ENCODE data around the gene SH2D1A. TPM values are rescaled to one million over a fixed set of nuclear protein-coding genes. Genes with fewer than 3 reads are reported as not detected.

The SH2D1A gene
- total and polyA plus RNA-seq, 2 donors from 2014 or later: 2.7 TPM; not detected in 1

DNA sequence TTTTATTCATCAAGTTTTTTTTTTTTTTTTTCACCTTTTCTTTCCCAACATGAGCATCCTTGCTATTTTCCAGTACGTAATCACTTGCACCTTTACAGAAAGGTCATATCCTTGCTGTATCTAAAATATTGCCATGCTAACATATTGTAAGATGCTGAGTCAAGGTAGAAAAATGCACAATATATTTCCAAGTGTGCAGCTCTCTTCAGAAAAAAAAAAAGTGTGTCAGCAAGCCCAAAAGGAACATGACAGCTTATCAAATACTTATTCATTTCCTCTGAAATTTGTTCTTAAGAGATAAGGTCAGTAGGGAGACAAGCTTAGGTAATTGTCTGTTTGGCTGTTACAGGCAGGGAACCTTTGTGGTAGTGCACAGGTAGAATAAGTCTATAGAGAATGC, 27.0 kb downstream of the SH2D1A start:
- no peaks in the 10 kb centered on the region for H3K36me3 ChIP-seq (ENCODE audit: control insufficient read depth in 2 of 3, insufficient read depth in 3 of 3, low read length in 3 of 3)
- H3K27me3 ChIP-seq (ENCODE audit: control insufficient read depth, insufficient read depth, low read length): no peaks in the 10 kb centered on the region
- DNase-seq (no peak), FAIRE-seq (no peak)
- H3K4me3 ChIP-seq (ENCODE audit: low read length in 3 of 3): no peak overlapping the region
- no peak overlapping the region for H3K9ac ChIP-seq (ENCODE audit: low read length in 3 of 3)
- TF ChIP-seq, protein P1, sequence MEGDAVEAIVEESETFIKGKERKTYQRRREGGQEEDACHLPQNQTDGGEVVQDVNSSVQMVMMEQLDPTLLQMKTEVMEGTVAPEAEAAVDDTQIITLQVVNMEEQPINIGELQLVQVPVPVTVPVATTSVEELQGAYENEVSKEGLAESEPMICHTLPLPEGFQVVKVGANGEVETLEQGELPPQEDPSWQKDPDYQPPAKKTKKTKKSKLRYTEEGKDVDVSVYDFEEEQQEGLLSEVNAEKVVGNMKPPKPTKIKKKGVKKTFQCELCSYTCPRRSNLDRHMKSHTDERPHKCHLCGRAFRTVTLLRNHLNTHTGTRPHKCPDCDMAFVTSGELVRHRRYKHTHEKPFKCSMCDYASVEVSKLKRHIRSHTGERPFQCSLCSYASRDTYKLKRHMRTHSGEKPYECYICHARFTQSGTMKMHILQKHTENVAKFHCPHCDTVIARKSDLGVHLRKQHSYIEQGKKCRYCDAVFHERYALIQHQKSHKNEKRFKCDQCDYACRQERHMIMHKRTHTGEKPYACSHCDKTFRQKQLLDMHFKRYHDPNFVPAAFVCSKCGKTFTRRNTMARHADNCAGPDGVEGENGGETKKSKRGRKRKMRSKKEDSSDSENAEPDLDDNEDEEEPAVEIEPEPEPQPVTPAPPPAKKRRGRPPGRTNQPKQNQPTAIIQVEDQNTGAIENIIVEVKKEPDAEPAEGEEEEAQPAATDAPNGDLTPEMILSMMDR (IDR thresholded peaks at IDR 0.05; ENCODE audit: borderline replicate concordance, extremely low read depth, insufficient read depth): no peak
- H3K4me1 ChIP-seq (ENCODE audit: control insufficient read depth in 2 of 3, insufficient read depth in 2 of 3, low read depth in 1 of 3, low read length in 3 of 3): no peaks in the 10 kb centered on the region
- H3K27ac ChIP-seq (ENCODE audit: low read depth in 2 of 2, low read length in 2 of 2): no peak overlapping the region
- intact Hi-C loops (cut with DNase I): no loop called here
- H3K9me3 ChIP-seq (ENCODE audit: control insufficient read depth in 2 of 3, insufficient read depth in 1 of 3, low read length in 3 of 3): no peaks in the 10 kb centered on the region

DNA sequence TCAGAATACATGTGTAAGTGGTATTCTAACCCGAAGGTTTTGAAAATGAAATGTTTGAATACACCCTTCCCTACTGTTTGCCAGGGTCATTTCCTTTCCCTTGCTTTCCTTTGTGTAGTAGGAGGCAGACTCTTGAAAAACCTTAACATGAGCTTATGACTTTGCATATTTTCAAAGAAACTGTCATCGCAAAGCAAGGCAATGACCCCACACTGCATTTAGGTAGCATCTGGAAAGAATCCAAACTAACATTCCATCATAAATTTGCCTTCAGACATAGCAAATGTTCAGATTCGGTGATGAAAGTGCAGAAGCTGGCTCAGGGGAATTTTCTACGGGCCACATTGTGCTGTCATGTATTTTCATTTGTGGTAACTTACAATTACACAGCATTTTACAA, 32.3 kb downstream of the SH2D1A start:
- no peak overlapping the region for H3K9ac ChIP-seq (ENCODE audit: low read length in 3 of 3)
- H3K27ac ChIP-seq (ENCODE audit: low read depth in 2 of 2, low read length in 2 of 2): no peak overlapping the region
- no peak overlapping the region for H3K4me3 ChIP-seq (ENCODE audit: low read length in 3 of 3)
- FAIRE-seq (no peak), DNase-seq (no peak)
- H3K36me3 ChIP-seq (ENCODE audit: control insufficient read depth in 2 of 3, insufficient read depth in 3 of 3, low read length in 3 of 3): no peaks in the 10 kb centered on the region
- TF ChIP-seq, protein P1 (IDR thresholded peaks at IDR 0.05; ENCODE audit: borderline replicate concordance, extremely low read depth, insufficient read depth): no peak
- H3K27me3 ChIP-seq (ENCODE audit: control insufficient read depth, insufficient read depth, low read length): no peaks in the 10 kb centered on the region
- no peaks in the 10 kb centered on the region for H3K9me3 ChIP-seq (ENCODE audit: control insufficient read depth in 2 of 3, insufficient read depth in 1 of 3, low read length in 3 of 3)
- intact Hi-C loops (cut with DNase I): no loop called here
- no peaks in the 10 kb centered on the region for H3K4me1 ChIP-seq (ENCODE audit: control insufficient read depth in 2 of 3, insufficient read depth in 2 of 3, low read depth in 1 of 3, low read length in 3 of 3)

DNA sequence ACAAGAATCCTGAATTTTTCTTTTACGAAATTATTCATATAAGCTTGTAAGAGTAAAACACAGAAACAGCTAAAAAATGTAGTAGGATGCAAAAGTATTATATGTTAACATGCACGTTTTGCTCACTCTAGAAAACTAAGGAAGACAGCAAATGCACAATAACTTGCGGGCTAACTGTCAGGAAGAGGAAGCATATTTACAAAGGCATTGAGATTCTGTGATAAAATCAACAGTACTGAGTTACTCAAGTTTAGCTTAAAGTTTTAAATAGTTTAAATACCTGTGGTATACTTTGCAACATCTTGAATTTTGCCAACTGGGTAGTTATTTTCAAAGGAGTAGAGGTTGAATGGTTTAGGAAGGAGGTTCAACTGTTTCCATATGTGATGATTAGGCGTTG, 37.0 kb downstream of the SH2D1A start:
- Histone ChIP-seq H3K9ac (ENCODE audit: low read length in 3 of 3) (no peak overlapping the region), H3K36me3 (ENCODE audit: control insufficient read depth in 2 of 3, insufficient read depth in 3 of 3, low read length in 3 of 3) (no peaks in the 10 kb centered on the region), H3K4me3 (ENCODE audit: low read length in 3 of 3) (no peak overlapping the region), H3K27me3 (ENCODE audit: control insufficient read depth, insufficient read depth, low read length) (no peaks in the 10 kb centered on the region), H3K4me1 (ENCODE audit: control insufficient read depth in 2 of 3, insufficient read depth in 2 of 3, low read depth in 1 of 3, low read length in 3 of 3) (no peaks in the 10 kb centered on the region), H3K9me3 (ENCODE audit: control insufficient read depth in 2 of 3, insufficient read depth in 1 of 3, low read length in 3 of 3) (no peaks in the 10 kb centered on the region), H3K27ac (ENCODE audit: low read depth in 2 of 2, low read length in 2 of 2) (no peak overlapping the region)
- no peak for DNase-seq
- no peak for FAIRE-seq
- intact Hi-C loops (cut with DNase I): no loop called here
- TF ChIP-seq, protein P1 (IDR thresholded peaks at IDR 0.05; ENCODE audit: borderline replicate concordance, extremely low read depth, insufficient read depth): no peak

DNA sequence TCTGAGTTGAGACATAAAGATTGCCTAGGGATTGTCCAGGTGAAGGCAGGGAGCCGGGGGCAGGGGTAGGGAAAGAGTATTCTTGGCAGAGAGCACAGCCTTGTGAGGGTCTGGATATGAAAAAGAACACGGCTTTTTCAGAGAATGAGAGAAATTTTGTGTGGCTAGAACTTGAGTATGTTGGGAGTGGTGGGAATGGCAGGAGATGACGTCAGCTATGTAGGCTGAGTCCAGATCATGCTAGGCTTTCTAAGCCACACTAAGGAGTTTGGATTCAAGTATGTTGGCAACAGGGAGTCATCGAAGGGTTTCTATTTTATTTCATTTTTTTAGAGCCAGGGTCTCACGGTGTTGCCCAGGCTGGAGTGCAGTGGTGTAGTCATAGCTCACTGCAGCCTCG, 40.0 kb downstream of the SH2D1A start:
- no peaks in the 10 kb centered on the region for H3K9me3 ChIP-seq (ENCODE audit: control insufficient read depth in 2 of 3, insufficient read depth in 1 of 3, low read length in 3 of 3)
- FAIRE-seq: no peak
- no peaks in the 10 kb centered on the region for H3K27me3 ChIP-seq (ENCODE audit: control insufficient read depth, insufficient read depth, low read length)
- no peak overlapping the region for H3K9ac ChIP-seq (ENCODE audit: low read length in 3 of 3)
- no peak overlapping the region for H3K27ac ChIP-seq (ENCODE audit: low read depth in 2 of 2, low read length in 2 of 2)
- TF ChIP-seq, protein P1 (IDR thresholded peaks at IDR 0.05; ENCODE audit: borderline replicate concordance, extremely low read depth, insufficient read depth): no peak
- intact Hi-C loops (cut with DNase I): no loop called here
- H3K4me3 ChIP-seq (ENCODE audit: low read length in 3 of 3): no peak overlapping the region
- no peaks in the 10 kb centered on the region for H3K36me3 ChIP-seq (ENCODE audit: control insufficient read depth in 2 of 3, insufficient read depth in 3 of 3, low read length in 3 of 3)
- no peaks in the 10 kb centered on the region for H3K4me1 ChIP-seq (ENCODE audit: control insufficient read depth in 2 of 3, insufficient read depth in 2 of 3, low read depth in 1 of 3, low read length in 3 of 3)
- no peak for DNase-seq

All from kidney (tissue), 14 donors.